GF-D8 (cell line): ENCODE measurements around the gene CMTM8.

Source experiments
- DNase-seq: peaks from one replicate; lab custom pipeline; 2025; lab: John Stamatoyannopoulos, UW

The CMTM8 gene

DNA sequence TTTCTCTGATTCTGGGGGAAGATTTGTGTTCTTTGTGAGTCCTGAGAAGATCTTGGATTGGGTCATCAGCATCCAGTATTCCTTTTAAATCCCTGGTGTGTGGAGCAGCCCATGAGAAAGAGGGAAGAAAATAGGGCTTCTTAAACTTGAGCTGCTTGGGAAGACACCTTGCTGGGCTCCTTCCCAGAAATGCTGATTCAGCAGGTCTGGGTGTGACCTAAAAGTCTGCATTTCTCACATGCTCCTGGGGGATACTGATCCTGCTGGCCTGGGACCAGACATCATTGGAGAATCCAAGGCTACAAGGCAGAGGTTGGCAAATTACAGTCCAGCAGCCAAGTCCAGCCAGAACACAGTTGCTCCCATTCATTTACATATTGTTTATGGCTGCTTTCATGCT lies 99.0 kb downstream of the CMTM8 start:
- no peak for DNase-seq

DNA sequence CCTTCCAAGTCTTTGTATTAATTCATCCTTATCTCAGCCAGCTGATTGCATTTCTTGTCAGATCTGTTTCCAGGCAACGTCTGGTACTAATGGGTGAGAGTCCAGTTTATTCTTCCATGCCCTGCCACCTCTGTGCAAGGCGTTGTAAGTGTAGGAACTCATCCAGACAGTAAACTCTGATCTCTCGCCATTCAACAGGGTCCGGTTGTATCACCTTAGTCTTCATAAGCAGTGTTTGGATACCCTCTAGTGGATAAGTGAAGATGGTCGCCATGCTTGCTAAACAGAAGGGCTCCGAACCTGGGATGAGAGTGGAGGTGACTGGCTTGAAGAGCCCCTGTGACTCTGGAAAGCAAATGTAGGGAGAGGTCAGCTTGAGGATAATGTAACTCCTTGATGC lies 101.6 kb downstream of the CMTM8 start:
- DNase-seq, result no peak

DNA sequence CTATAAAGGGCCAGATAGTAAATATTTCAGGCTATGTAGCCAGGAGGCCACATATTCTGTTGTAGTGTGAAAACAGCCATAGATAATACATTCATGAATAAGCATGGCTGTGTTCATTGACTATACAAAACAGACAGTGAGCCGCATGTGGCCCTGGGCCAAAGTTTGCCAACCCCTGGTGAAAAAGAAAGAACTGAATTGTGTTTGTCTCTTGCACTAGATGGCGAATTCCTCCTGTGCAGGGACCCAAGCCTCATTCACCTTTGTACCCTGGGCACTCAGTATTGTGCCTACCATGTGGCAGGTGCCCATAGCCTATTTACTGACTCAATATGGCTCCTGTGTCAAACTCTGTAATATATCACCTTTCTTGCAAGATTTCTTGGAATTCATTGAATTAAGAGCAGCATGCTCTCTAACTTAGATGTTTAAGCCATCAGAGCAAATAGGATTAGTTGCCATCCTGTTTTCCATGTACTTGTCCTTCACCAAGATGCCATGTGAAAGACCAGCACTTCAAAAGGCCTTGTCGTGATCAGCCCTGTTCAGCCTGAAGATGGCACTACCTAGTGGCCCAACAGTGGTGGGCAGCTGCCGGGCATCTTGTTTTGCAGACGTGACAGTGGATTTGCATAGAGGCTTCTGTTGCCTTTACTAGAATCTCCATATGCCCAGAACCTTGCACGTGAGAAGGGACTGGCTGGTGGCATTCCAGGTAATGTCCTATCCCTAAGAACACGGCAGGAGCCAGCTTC lies 102.3 kb downstream of the CMTM8 start:
- no peak for DNase-seq

DNA sequence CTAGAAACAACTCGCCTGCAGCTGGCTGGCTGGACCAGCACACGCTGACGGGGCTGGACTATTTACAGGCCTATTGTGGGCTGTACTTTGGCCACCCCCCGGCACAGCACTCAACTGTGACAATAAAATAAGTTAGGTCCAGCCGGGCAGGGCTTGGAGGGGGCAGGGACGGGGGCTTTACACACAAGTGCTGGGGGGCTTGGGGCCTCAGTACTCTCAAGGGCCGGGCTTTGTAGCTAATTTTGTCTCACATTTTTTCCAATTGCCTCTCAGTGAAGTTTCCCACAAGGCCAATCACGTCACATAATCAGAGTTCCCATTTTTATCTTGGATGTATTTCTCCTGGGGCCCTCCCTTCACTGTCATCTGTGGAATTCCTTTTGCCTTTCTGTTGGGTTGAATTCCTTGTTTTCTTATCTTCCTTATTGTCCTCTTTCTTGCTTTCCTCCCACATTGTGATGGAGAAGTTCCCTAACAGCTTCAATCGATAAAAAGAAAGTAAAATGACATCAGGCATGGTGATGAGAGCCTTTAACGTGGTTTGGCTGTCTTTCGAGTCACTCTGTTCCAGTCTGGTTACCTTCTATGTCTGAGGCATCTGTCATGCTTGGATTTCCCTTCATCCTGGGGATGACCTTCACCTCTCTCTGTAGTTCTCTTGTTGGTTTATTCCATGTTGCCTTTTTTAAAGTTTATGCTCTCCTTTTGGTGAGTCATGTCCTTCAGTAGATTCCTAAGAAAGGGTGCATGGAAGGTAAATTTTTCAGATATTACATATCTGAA lies 109.1 kb downstream of the CMTM8 start:
- DNase-seq, result no peak

DNA sequence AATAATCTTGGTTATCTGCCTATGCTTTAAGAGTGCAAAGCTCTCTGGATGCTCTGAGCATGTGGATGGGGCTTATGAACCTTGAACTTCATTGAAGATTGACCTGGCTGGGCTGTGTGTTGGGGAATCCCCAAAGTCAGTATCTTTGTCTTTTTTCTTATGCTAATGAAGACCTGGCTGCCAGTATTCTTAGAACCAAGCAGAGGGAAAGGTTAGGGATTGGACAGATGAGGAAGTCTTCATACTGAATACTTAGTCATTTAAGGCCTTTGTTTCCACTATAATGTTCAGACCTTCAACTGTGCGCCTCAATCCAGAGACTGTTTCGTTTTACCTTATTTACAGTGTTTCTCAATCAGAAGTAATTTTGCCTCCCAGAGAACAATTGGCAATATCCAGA lies 110.7 kb downstream of the CMTM8 start:
- DNase-seq, result no peak

DNA sequence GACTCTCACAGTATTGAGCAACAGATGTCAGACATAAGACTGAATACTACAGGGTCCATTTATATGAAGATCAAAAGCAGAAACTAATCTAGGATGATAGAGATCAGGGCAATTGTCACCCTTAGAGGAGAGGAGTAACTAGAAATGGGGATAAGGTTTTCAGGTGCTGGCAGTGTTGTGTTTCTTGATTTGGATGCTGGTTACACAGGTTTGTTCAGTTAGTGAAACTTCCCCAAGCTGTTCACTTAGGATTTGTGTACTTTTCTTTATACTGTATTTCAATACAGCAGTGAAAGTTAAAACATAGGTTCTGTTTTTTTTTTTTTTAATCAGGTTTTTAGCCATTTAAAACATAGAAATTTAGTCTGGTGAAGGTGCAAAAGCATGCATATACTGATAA lies 114.1 kb downstream of the CMTM8 start:
- no peak for DNase-seq

DNA sequence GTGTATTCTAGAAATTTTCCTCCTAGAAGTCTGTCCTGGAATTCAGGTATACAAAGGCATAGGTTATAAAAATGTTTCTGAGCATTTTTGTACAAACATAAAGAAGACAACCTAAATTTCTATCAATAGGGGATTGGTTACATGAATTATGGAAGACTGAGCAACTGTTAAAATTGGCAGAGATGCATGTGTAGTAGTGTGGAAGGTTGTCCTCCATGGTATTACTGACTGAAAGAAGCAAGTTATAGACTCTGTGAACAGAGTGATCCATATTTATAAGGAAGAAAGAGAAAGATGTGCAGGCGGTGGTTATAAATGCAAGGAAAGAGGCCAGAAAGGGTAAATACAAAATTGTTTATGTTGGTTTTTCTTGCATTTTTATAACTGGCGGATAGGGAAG lies 114.9 kb downstream of the CMTM8 start:
- DNase-seq, result no peak

DNA sequence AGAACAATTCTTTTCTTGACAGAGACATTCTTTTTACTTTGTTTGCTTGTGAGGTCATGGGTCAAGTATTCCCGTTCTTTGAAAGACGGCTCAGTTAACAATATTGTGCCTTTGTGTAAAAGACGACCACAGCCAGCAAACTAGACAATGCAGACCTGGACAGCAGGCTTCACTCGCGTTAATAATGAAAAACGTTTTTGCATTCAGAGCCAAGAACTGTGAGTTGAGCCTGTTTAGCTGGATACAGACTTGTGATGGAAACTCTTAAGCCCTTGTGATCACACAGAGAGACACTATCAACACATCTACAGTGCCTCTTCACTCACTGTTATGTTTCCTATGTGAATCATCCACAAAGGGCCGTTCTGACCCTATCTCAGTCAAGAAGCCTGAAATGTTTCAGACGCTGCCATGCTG lies 115.9 kb downstream of the CMTM8 start:
- no peak for DNase-seq

DNA sequence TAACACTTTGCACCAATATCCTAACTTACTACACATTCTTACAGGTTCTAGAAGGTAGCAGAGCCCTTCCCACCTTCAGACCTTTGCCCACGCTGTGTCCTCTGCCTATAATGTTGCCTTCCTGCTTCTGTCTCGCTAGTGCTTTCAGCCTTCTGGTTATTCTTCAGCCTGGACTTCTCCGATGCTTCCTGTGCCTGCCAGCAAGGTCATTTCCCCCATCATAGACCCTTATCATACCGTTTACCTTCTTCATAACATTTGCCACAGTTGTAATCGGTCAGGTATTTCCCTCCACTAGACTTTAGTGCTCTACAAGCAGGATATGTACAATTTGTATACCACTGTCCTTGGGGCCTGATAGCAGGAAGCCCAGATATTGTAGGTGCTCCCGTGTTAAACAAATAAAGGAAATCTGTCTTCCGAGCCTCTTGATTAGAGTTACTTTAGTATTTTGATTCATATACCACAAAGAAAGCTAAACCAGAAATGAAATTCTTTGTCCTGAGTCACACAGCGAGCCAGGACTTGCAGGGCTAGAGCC lies 117.3 kb downstream of the CMTM8 start:
- no peak for DNase-seq

DNA sequence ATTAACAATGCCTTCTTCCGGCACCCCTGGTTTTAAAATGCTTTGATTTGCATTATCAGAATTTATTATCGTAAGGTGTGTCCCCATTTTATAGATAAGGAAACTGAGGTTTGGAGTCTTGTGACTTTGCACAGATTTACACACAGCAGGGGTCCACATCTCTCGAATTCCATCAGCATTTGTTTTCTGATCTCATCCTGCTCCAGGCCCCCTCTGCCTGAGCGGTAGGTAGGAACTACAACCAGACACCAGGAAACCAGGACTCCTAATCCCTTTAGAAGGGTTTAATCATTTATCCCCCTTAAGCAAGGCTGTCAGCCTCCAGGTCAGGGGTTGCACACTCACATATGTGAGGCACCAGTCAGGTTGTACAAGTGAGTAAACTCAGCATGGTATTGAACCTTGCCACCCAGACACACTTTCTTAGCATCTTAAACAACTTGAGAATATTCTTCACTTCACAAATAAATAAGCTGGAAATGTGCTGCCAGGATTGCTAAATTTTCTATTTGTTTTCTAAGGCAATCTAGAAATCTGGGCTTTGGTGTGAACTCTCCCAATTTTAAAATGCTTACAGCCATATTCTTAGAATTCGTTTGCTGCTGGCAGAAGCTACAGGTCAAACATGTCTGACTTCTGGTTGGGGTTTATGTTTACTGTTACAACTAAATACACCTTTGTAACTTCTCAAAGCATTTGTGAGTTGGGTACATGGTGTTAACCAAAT lies 121.4 kb downstream of the CMTM8 start:
- DNase-seq, result no peak

DNA sequence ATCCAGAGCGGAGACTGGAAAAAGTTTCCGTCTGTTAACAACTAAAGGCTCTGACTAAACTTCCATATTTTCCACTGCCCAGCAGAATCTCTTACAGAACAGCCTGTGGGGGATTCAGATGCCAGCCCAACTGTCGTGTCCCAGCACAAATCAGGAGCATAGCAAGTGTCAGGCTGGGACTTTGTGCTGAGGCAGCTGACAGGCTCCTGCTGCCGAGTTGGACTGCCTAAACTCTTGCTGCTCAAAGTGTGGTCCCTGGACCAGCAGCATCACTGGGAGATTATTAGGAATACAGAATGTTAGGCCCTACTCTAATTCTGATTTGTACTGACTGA lies 122.0 kb downstream of the CMTM8 start:
- no peak for DNase-seq

DNA sequence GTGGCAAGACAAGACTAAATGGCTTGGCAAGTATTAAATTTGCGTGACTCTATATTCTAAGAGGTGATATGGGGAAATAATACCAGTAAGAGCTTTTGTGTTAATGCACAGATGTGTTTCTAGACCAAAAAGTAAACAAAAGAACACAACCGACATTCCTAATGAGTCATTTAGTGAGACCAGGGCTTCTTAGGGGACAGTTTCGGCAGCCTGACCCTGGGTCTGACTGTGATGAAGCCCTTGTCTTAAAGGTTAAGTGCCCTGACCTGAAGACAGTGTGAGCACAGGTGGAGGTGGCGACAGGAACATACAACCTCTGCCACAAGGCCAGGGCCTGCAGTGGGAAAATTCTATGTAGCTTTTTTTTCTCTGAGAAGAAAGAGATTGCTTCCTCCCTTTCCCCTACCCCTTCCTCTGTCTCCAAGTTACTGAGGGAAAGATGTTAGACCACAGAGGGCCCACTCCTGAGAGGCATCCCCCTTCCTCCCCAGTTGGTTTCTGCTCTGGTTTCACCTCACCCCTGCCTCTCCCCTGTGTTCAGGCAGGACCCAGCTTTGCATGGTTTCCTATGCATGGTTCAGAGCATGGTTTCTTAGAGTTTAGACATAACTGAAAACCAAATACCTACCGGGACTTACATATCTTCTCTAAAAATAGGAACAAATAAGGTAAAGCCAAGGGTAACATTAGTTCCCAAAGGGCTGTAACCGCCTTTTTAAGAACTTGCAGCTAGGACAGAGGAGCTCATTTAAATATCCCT lies 128.3 kb downstream of the CMTM8 start:
- DNase-seq, result no peak

DNA sequence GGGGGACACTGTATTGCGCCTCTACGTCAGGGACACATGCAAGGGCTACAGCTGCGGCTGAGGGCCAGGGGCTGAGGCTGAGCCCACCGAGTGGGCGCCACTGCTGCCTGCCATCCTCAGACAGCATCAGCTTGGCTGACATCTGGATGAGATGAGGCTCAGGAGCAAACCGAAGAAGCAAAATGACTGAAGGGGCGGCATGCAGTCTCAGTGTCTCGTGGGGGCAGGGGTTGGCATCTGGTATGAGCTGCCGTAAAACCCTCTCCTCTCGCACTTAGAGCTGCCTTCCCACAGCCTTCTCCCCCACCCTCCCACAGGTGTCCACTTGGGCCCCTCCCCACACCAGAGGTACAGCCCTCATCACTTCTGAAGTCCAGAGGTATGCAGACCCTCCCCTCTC lies 129.0 kb downstream of the CMTM8 start:
- no peak for DNase-seq

DNA sequence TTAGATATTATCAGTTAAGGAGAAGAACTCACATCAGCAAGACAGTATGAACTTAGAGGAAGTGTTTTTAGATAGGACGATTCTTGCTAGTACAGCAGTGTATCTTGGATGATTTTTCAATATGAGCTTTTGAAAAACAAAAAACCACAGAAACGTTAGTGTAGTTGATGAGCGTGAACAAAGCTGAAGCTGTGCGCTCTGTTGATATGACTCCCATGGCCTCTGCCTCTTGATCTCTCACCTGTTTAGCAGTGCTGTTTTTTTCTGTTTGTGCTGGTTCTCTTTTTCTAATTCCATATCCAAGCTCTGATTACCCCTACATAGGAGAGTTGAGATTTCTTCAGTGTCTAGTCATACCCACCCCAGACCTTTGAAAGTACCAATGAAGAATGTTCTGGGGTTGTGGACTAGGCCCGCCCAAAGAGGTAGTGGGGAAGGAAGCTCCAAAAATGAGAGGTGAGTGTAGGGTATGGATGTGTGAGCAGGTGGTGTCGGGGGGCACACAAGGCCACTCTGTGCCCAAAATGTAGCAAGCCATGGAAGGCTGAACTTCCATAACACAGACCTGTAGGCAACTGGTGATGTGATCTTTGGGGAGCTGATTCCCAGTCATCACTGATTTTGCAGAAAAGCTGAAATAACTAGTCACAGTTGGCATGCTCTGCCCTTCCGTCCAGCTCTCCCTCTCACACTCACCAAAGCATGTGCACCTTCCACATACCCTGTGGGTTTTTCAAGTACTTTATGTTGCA lies 133.2 kb downstream of the CMTM8 start:
- no peak for DNase-seq

DNA sequence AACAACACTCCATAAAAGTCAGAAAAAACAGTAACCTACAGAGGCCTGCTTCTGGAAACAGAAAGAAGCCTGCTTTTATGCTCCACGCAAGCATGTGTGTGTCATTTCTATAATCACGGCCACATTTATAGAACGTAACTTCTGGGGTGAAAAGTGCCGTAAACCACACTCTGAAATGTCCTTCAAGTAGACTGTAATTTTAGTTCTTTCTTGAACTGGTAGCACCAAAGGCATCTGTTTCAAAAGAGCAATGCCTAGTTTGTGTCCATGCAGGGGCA lies 133.7 kb downstream of the CMTM8 start:
- no peak for DNase-seq

DNA sequence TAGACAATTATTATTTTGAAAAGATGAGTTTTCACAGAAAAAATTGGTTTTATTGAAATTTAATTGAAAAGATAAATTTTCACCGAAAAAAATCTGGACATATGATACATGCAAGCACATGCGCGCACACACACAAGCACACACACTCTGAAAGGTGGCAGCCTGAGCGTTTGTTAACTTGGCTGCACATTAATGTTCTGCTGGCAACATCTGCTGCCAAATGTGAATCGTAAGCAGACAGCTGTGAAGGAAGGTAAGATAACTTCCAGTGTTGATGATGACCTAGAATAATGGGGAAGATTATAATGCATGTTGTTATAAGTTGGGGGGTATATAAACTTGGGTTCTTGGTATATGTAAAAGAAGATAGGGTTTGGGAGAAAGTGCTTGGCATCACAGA lies 134.8 kb downstream of the CMTM8 start:
- no peak for DNase-seq

DNA sequence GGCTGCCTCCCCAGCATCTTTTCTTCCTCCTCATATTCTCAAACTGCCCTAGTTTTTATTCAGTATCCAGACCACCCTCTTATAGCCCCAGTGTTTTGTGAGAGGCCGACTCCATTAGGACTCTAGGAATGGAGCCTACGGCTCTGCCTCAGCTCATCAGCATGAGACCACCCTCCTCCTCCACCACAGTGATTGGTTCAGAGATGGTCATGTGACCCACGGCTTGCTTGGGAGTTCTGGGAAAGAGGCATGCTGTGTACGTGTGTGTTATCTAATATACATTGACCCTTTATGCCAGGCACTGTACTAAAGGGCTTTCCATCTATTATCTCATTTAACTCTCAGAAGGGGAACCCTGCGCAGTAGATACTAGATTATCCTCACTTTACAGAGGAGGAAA lies 135.4 kb downstream of the CMTM8 start:
- DNase-seq, result no peak

DNA sequence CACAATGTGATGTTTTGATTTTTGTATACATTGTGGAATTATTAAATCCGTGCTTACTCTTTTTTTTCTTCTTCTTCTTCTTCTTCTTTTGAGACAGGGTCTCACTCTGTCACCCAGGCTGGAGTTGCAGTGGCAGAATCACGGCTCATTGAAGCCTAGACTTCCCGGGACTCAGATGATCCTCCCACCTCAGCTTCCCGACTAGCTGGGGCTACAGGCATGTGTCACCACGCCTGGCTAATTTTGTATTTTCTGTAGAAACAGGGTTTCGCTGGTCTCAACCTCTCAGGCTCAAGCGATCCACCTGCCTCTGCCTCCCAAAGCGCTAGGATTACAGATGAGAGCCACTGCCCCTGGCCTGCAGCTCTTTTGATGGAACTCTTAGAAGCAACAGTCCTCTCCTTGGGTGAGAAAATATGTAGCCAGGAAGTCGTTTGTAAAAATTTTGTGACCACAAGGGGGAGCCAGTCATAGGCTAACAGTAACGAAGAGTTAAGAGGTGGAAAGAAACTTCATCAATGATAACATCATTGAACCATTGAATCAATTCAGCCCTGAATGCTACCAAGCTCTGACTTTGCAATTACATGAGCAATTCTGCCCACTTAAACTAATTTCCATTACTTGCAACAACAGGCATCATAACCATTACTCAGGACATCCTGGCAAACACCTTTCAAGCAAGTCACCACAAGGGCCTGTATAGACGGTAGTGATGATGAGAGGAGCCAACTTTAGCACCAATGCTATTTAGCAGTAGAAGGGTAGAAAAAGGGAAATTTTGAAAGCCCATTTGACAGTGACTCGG lies 136.5 kb downstream of the CMTM8 start:
- peak; percentile 26 for DNase-seq

DNA sequence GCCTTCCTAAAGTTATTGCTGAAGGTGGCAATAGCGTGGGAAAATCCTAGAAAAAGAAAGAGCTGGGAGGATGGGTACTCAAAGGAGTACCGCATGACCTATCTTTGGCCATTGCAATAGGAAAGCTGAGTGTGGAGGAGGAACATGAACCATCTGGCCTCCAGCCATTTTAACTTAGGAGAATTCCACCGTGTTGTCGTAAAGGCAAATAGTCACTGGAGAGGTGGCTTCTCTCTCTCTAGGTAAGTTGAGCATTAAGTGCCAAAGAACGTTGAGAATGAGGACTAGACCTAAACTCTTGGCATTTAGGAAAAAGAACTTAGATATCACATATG lies 137.1 kb downstream of the CMTM8 start:
- no peak for DNase-seq

DNA sequence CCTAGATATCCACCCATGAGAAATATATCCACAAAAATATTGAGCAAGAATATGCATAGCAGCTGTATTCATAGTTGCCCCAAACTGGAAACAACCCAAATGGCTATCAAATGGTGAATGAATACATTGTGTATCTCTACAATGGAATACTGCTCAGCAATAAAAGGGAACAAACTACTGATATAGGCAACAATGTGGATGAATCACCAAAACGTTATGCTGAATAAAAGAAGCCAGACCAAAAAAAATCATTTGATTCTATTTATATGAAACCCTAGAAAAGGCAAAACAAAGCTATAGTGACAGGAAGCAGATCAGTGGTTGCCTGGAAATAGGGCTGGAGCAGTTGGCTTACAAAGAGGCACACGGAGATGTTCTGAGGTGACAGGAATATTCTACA lies 137.6 kb downstream of the CMTM8 start:
- no peak for DNase-seq
